ENCODE data around the gene KRT85.

- TF ChIP-seq CTCF (IDR thresholded peaks at IDR 0.05; ENCODE audit: low read length) (no peak), EZH2 (optimal IDR thresholded peaks at IDR 0.05; ENCODE audit: low read depth, low read length) (no peak), EZH2phosphoT487 (IDR thresholded peaks at IDR 0.05; ENCODE audit: low read length) (no peak)
These were observed 20.6 kb upstream of the KRT85 start for GRCh38 chr12:52387859-52388258.
